CD14-positive monocyte (primary cell): Measurements from ENCODE around the gene CCDC85A. TPM values are rescaled to one million over a fixed set of nuclear protein-coding genes. Genes with fewer than 3 reads are reported as not detected.

ENCODE experiments used
- DNase-seq, 3 donors: peaks; one replicate each; pipeline ENCODE4 v3.0.0-alpha.2; 2011 to 2022
- H2AFZ ChIP-seq: 2 replicates; pipeline ENCODE4 v1.6.0; 2012; ENCODE audit warnings: mild to moderate bottlenecking, low read depth, low read length, inconsistent platforms; ENCODE audit not compliant: insufficient read depth, poor library complexity, severe bottlenecking
- H3K27ac ChIP-seq, 2 donors: 1 replicate in 1 of 2; 2 replicates in 1 of 2; pipeline ENCODE4 v1.5.1; 2012 to 2013; ENCODE audit warnings: low read length in 2 of 2, control low read depth in 1 of 2, inconsistent platforms in 1 of 2, low read depth in 1 of 2, mild to moderate bottlenecking in 1 of 2
- H3K27me3 ChIP-seq, 2 donors: one replicate each; pipeline versions ENCODE4 v1.6.0 to v1.6.1; 2011 to 2013; ENCODE audit warnings: low read length in 2 of 2; ENCODE audit not compliant: control insufficient read depth in 2 of 2, insufficient read depth in 2 of 2
- H3K36me3 ChIP-seq, 2 donors: replicated peaks in 1 of 2; 1 replicate in 1 of 2; 2 replicates in 1 of 2; pipeline versions ENCODE4 v1.5.1 to v1.6.1; 2012 to 2013; ENCODE audit warnings: low read length in 2 of 2, control low read depth in 1 of 2, inconsistent platforms in 1 of 2, mild to moderate bottlenecking in 1 of 2; ENCODE audit not compliant: insufficient read depth in 2 of 2, control insufficient read depth in 1 of 2
- H3K4me1 ChIP-seq, 2 donors: 1 replicate in 1 of 2; 2 replicates in 1 of 2; pipeline versions ENCODE4 v1.5.1 to v1.6.1; 2012 to 2013; ENCODE audit warnings: low read length in 2 of 2, control low read depth in 1 of 2, inconsistent platforms in 1 of 2, mild to moderate bottlenecking in 1 of 2, moderate library complexity in 1 of 2; ENCODE audit not compliant: insufficient read depth in 2 of 2, control insufficient read depth in 1 of 2
- H3K4me2 ChIP-seq: replicated peaks from 2 replicates; pipeline ENCODE3; 2012; ENCODE audit warnings: low read length, moderate library complexity, mild to moderate bottlenecking; ENCODE audit not compliant: poor library complexity, severe bottlenecking; ENCODE audit errors: extremely low read depth
- H3K4me3 ChIP-seq, 3 experiments: fragments of 200-600 bp in 1 of 3; sonication (generic) in 1 of 3; replicated peaks in 1 of 3; 1 replicate in 2 of 3; 2 replicates in 1 of 3; pipeline ENCODE4 v1.5.1; 2011 to 2013; ENCODE audit warnings: low read length in 3 of 3, mild to moderate bottlenecking in 3 of 3, control low read depth in 2 of 3, low read depth in 2 of 3, inconsistent platforms in 1 of 3, moderate library complexity in 1 of 3
- H3K79me2 ChIP-seq: 2 replicates; pipeline ENCODE4 v1.6.0; 2012; ENCODE audit warnings: mild to moderate bottlenecking, control low read depth, inconsistent platforms, low read length, moderate library complexity; ENCODE audit not compliant: insufficient read depth
- H3K9ac ChIP-seq: 2 replicates; pipeline ENCODE4 v1.6.0; 2017; ENCODE audit warnings: low read length, mild to moderate bottlenecking; ENCODE audit not compliant: insufficient read depth, poor library complexity, severe bottlenecking
- H3K9me3 ChIP-seq, 2 donors: replicated peaks in 1 of 2; 1 replicate in 1 of 2; 2 replicates in 1 of 2; pipeline versions ENCODE4 v1.5.1 to v1.6.1; 2012 to 2013; ENCODE audit warnings: low read length in 2 of 2, control low read depth in 1 of 2; ENCODE audit not compliant: control insufficient read depth in 1 of 2, insufficient read depth in 1 of 2
- H4K20me1 ChIP-seq: 2 replicates; pipeline ENCODE4 v1.6.0; 2012; ENCODE audit warnings: mild to moderate bottlenecking, low read length, control low read depth, moderate library complexity; ENCODE audit not compliant: insufficient read depth
- H3K27ac Mint-ChIP-seq, 7 donors: one replicate each; pipeline ENCODE4 v1.8.0; 2020; ENCODE audit warnings: mild to moderate bottlenecking in 7 of 7, mixed read lengths in 7 of 7, moderate library complexity in 6 of 7, inconsistent platforms in 2 of 7
- H3K27me3 Mint-ChIP-seq, 3 donors: one replicate each; pipeline ENCODE4 v1.8.0; 2021 to 2022; ENCODE audit warnings: low read depth in 3 of 3, mild to moderate bottlenecking in 3 of 3, mixed read lengths in 3 of 3, moderate library complexity in 3 of 3, inconsistent platforms in 1 of 3
- H3K36me3 Mint-ChIP-seq, 2 donors: one replicate each; pipeline ENCODE4 v1.8.0; 2020; ENCODE audit warnings: mixed read lengths in 2 of 2, inconsistent platforms in 1 of 2, mild to moderate bottlenecking in 1 of 2
- H3K4me1 Mint-ChIP-seq: one replicate; pipeline ENCODE4 v1.8.0; 2020; ENCODE audit warnings: mild to moderate bottlenecking, mixed read lengths
- H3K4me3 Mint-ChIP-seq, 2 donors: one replicate each; pipeline ENCODE4 v1.8.0; 2020; ENCODE audit warnings: mild to moderate bottlenecking in 2 of 2, mixed read lengths in 2 of 2, moderate library complexity in 1 of 2
- H3K9me3 Mint-ChIP-seq, 7 donors: one replicate each; pipeline ENCODE4 v1.8.0; 2020 to 2022; ENCODE audit warnings: mixed read lengths in 7 of 7, mild to moderate bottlenecking in 6 of 7, moderate library complexity in 6 of 7, inconsistent platforms in 2 of 7
- whole genome bisulfite sequencing: methylation state at CpG from one replicate; pipeline ENCODE4 v1.1.5; 2013; ENCODE audit warnings: missing lambda C conversion rate; ENCODE audit not compliant: insufficient coverage; 5-methylcytosine and 5-hydroxymethylcytosine counted together
- intact Hi-C, 2 donors: fragments of 100-400 bp; cut with micrococcal nuclease; formaldehyde crosslinking; loops; one replicate each; pipeline versions ENCODE4 v1.15.0 to v1.15.1; 2023
- polyA plus RNA-seq, 3 donors: library from polyadenylated mRNA; depleted of rRNA in 1 of 3; unstranded in 2 of 3; stranded (reverse) in 1 of 3; fragments of 300-500 nt in 2 of 3; fragments of >200 nt in 1 of 3; fragmentation: Illumina TruSeq in 2 of 3; gene quantifications; 1 replicate in 2 of 3; 2 replicates in 1 of 3; pipeline ENCODE4 v1.2.3, GENCODE V29; 2012 to 2021
- TF ChIP-seq, protein P1 (sequence below): fragments of 200-600 bp; IDR thresholded peaks from one replicate; pipeline ENCODE4 v1.8.0; 2022; ENCODE audit warnings: antibody characterized with exemption, mild to moderate bottlenecking

CCDC85A gene
- polyA plus RNA-seq, 3 donors = not detected

- Histone ChIP-seq H3K27ac (no peak overlapping the region), H3K79me2 (no peaks in the 10 kb centered on the region), H3K4me2 (no peak overlapping the region), H3K27me3 (no peaks in the 10 kb centered on the region), H4K20me1 (no peaks in the 10 kb centered on the region), H3K9ac (no peak overlapping the region), H3K4me3 (no peak overlapping the region), H3K4me1 (no peaks in the 10 kb centered on the region), H3K36me3 (no peaks in the 10 kb centered on the region), H2AFZ (no peak overlapping the region), H3K9me3 (no peaks in the 10 kb centered on the region)
- intact Hi-C loops = no loop called here
- H3K36me3 Mint-ChIP-seq = no peaks in the 10 kb centered on the region
- H3K27ac Mint-ChIP-seq = no peak overlapping the region
- no peak overlapping the region for H3K4me3 Mint-ChIP-seq
- no peak for DNase-seq
- peaks cover 0 to 2% (median 0%) of the 10 kb centered on the region in 3 donors for H3K27me3 Mint-ChIP-seq
- no CpG with 5 or more reads among the region's 1 CpG for WGBS
- no peaks in the 10 kb centered on the region for H3K4me1 Mint-ChIP-seq
- TF ChIP-seq, protein P1, sequence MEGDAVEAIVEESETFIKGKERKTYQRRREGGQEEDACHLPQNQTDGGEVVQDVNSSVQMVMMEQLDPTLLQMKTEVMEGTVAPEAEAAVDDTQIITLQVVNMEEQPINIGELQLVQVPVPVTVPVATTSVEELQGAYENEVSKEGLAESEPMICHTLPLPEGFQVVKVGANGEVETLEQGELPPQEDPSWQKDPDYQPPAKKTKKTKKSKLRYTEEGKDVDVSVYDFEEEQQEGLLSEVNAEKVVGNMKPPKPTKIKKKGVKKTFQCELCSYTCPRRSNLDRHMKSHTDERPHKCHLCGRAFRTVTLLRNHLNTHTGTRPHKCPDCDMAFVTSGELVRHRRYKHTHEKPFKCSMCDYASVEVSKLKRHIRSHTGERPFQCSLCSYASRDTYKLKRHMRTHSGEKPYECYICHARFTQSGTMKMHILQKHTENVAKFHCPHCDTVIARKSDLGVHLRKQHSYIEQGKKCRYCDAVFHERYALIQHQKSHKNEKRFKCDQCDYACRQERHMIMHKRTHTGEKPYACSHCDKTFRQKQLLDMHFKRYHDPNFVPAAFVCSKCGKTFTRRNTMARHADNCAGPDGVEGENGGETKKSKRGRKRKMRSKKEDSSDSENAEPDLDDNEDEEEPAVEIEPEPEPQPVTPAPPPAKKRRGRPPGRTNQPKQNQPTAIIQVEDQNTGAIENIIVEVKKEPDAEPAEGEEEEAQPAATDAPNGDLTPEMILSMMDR = no peak
- peaks cover 0 to 10% (median 1%) of the 10 kb centered on the region in 7 donors for H3K9me3 Mint-ChIP-seq
Observed at GRCh38 chr2:56224316-56224715, 40.5 kb downstream of the CCDC85A start.

- DNase-seq = no peak
- no peaks in the 10 kb centered on the region for H3K4me1 ChIP-seq
- no peaks in the 10 kb centered on the region for H3K36me3 ChIP-seq
- Mint-ChIP-seq H3K27ac (no peak overlapping the region), H3K36me3 (no peaks in the 10 kb centered on the region), H3K9me3 (peaks cover 0 to 8% (median 0%) of the 10 kb centered on the region in 7 donors), H3K4me3 (no peak overlapping the region), H3K27me3 (peaks cover 0 to 2% (median 0%) of the 10 kb centered on the region in 3 donors), H3K4me1 (no peaks in the 10 kb centered on the region)
- no peaks in the 10 kb centered on the region for H3K27me3 ChIP-seq
- no peak overlapping the region for H3K4me2 ChIP-seq
- H3K79me2 ChIP-seq = no peaks in the 10 kb centered on the region
- WGBS = no CpG with 5 or more reads among the region's 1 CpG
- H3K9me3 ChIP-seq = no peaks in the 10 kb centered on the region
- no peak overlapping the region for H3K9ac ChIP-seq
- H4K20me1 ChIP-seq = no peaks in the 10 kb centered on the region
- no peak overlapping the region for H3K27ac ChIP-seq
- no peak overlapping the region for H3K4me3 ChIP-seq
- H2AFZ ChIP-seq = no peak overlapping the region
- TF ChIP-seq, protein P1 = no peak
- intact Hi-C loops = no loop called here
Observed at GRCh38 chr2:56227811-56228210, 44.0 kb downstream of the CCDC85A start.
